GM12891 (cell line): ENCODE results near the gene SCAI.
"Not testable (repeated sequence)": the region's sequence is repeated elsewhere in the genome, so short reads cannot be mapped to it uniquely, and the experiment has no call there.

Source experiments
- POLR2A ChIP-seq: IDR thresholded peaks from 2 replicates; pipeline ENCODE4 v1.6.1; 2011; ENCODE audit warnings: low read depth, low read length, control low read depth
- POLR2AphosphoS5 ChIP-seq: IDR thresholded peaks from 2 replicates; pipeline ENCODE4 v1.6.1; 2011; ENCODE audit warnings: low read depth, low read length, control low read depth
- POU2F2 ChIP-seq: IDR thresholded peaks from 2 replicates; pipeline ENCODE4 v1.6.1; 2011; ENCODE audit warnings: low read depth, mild to moderate bottlenecking, control low read depth, low read length, moderate library complexity
- SPI1 ChIP-seq: IDR thresholded peaks from 2 replicates; pipeline ENCODE4 v1.6.1; 2011; ENCODE audit warnings: low read depth, low read length, control low read depth
- TAF1 ChIP-seq: IDR thresholded peaks from 2 replicates; pipeline ENCODE4 v1.6.1; 2011; ENCODE audit warnings: low read depth, low read length, control low read depth

- TF ChIP-seq TAF1, POLR2A, POU2F2, POLR2AphosphoS5, SPI1: not testable (repeated sequence)
Observed at GRCh38 chr9:125080797-125081196, 62.5 kb downstream of the SCAI start.
